ENCODE data around the gene FAM161A. TPM values are rescaled to one million over a fixed set of nuclear protein-coding genes. Genes with fewer than 3 reads are reported as not detected.

FAM161A gene
- total RNA-seq, 1 donor from 2014 or later, result not detected

DNA sequence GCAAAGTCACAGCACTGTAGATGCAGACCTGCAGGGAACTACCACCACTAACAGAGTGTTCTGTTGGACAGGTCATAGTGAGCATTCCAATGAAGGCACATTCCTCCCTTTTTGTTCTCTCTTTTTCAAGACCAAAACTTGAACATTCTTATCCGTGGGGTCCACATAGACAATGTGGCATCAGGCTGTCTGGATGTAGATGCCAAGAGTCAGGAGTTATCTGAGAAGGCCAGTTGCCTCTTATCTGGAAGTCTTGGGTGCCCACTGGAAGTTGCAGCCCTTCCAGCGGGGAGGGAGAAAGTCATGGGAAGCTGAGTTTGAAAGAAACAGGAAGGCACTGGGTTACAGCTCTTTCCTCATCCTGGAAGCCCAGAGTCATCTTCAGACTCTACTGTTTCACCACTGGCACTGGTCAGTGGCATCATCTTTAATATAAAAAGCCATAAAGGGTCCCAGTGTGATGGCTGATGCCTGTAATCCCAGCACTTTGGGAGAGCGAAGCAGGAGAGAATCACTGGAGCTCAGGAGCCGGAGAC, 61.4 kb downstream of the FAM161A start:
- TF ChIP-seq CTCF (IDR thresholded peaks at IDR 0.05), result no peak
- DNase-seq (ENCODE audit: low spot score in 2 of 2), result no peak
- Histone ChIP-seq H3K27ac (no peak overlapping the region), H3K4me3 (no peak overlapping the region), H3K36me3 (no peaks in the 10 kb centered on the region), H3K27me3 (no peaks in the 10 kb centered on the region), H3K4me1 (no peaks in the 10 kb centered on the region), H3K9me3 (no peaks in the 10 kb centered on the region)
- intact Hi-C loops (cut with DNase I), result no loop called here

DNA sequence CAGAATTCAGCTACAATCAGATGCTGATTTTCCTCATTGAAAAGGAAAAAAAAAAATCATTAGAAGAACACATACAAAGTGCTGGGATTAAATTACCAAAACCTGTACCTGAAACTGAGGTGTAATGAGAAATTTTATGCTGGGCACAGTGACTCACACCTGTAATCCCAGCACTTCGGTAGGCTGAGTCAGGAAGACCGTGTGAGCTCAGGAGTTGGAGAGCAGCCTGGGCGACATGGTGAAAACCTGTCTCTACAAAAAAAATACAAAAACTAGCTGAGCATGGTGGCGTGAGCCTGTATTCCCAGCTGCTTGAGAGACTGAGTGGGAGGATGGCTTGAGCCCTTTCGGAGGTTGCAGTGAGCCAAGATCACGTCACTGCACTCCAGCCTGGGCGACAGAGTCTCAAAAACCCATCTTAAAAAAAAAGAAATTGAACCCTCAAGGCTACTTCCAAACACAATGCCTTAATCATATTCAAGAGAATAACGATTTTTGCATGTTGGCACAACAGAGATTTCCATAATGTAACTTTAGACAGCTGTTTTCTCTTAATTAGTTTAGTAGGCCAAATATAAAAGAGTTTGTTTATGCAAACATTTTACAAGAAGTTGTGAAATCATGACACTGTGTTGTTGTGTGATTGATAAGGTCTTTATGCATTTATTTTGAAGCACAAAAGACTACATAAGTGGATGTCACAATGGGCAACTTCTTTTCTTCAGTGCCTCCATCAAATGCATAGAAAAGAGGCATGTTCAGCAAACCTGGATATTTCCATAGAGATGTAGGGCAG, 63.9 kb downstream of the FAM161A start:
- Histone ChIP-seq H3K4me1 (no peaks in the 10 kb centered on the region), H3K27ac (no peak overlapping the region), H3K27me3 (no peaks in the 10 kb centered on the region), H3K36me3 (no peaks in the 10 kb centered on the region), H3K9me3 (no peaks in the 10 kb centered on the region), H3K4me3 (no peak overlapping the region)
- intact Hi-C loops (cut with DNase I), result no loop called here
- TF ChIP-seq CTCF (IDR thresholded peaks at IDR 0.05), result no peak
- no peak for DNase-seq (ENCODE audit: low spot score in 2 of 2)

DNA sequence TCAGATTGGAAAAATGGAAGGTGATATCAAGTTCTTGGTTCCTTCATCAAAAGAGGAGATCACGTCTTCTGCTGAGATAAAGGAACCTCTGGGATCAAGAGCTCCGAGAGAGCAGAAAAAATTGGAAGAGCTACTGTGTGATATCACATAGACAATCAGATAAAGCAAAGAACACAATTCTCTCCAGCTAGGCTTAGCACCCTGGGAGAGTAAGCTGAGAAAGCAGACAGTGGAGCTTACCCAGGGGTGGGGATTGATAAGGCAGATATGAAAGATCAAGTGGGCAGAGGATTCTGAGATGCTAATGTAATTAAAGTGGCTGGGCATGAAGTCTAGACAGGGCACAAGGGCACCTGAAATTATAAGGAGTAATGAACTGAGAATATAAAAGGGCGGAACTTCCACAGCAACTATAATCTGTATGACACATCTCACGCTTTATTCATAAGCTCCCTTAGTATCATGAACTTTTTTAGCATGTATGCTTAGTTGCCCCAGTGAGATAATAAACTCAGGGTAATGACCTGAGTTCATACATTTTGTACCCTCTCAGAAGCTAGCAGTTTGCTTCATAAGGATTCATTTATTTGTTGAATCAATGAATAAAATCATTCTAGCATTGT, 65.8 kb downstream of the FAM161A start:
- H3K36me3 ChIP-seq, result no peaks in the 10 kb centered on the region
- no peaks in the 10 kb centered on the region for H3K27me3 ChIP-seq
- TF ChIP-seq CTCF (IDR thresholded peaks at IDR 0.05), result no peak
- DNase-seq (ENCODE audit: low spot score in 2 of 2), result no peak
- H3K9me3 ChIP-seq, result no peaks in the 10 kb centered on the region
- no peak overlapping the region for H3K4me3 ChIP-seq
- H3K27ac ChIP-seq, result no peak overlapping the region
- H3K4me1 ChIP-seq, result no peaks in the 10 kb centered on the region
- intact Hi-C loops (cut with DNase I), result no loop called here

GRCh38 chr2:61786876-61787275, 67.0 kb downstream of the FAM161A start:
- no peak overlapping the region for H3K4me3 ChIP-seq
- H3K4me1 ChIP-seq, result no peaks in the 10 kb centered on the region
- no peaks in the 10 kb centered on the region for H3K9me3 ChIP-seq
- H3K36me3 ChIP-seq, result no peaks in the 10 kb centered on the region
- no peak for TF ChIP-seq CTCF (IDR thresholded peaks at IDR 0.05)
- intact Hi-C loops (cut with DNase I), result no loop called here
- no peaks in the 10 kb centered on the region for H3K27me3 ChIP-seq
- no peak for DNase-seq (ENCODE audit: low spot score in 2 of 2)
- H3K27ac ChIP-seq, result no peak overlapping the region

- Histone ChIP-seq H3K4me3 (no peak overlapping the region), H3K27ac (no peak overlapping the region), H3K9me3 (peaks cover 0 to 8% of the 10 kb centered on the region in 2 donors), H3K4me1 (no peaks in the 10 kb centered on the region), H3K27me3 (no peaks in the 10 kb centered on the region), H3K36me3 (no peaks in the 10 kb centered on the region)
- no peak for TF ChIP-seq CTCF (IDR thresholded peaks at IDR 0.05)
- no peak for DNase-seq (ENCODE audit: low spot score in 2 of 2)
- intact Hi-C loops (cut with DNase I), result no loop called here
These were observed 68.3 kb downstream of the FAM161A start for GRCh38 chr2:61785583-61785982.

All from ascending aorta (tissue), 2 donors.